HG02852 (cell line): ENCODE measurements around the gene NT5DC2.

Source experiments
- ATAC-seq: cut with Tn5 transposase; IDR thresholded peaks from one replicate; pipeline ENCODE4 v1.9.1; 2021; ENCODE audit warnings: mild to moderate bottlenecking, moderate library complexity; ENCODE audit not compliant: unreplicated experiment

The NT5DC2 gene

DNA sequence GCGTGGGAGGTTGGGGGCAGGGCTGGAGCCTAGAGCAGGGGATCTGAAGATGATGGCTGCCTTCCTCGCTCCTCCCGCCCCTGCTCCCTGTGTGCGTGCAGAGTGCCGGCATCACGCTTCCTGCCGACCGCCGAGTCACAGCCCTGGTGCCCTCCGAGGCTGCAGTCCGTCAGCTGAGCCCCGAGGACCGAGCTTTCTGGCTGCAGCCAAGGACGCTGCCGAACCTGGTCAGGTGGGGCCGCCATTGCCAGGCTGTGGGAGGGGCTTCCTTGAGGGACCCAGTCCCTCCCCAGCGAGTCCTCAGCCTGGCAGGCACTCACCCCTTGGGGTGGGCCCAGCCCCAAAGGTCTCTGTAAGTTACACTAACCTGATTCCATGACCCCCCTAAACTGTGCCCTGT lies 20.9 kb downstream of the NT5DC2 start:
- no peak for ATAC-seq

GRCh38 chr3:52512105-52512504 lies 21.6 kb downstream of the NT5DC2 start:
- ATAC-seq: no peak

DNA sequence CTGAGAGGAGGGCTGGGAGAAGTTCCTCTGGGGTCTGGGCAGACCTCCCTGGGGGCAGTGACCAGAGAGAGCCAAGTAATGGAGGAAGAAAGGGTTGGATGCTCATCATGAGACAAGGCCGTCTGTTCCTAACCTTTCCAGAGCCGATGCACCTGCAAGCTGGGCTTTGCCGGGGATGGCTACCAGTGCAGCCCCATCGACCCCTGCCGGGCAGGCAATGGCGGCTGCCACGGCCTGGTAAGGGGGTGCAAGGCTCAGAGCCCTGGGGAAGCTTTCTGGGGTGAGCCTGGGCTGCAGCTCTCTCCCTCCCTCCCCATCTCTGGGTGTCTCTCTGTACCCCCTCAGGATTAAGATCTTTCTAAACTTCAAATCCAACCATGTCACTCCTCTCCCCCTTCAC lies 22.1 kb downstream of the NT5DC2 start:
- ATAC-seq: no peak

DNA sequence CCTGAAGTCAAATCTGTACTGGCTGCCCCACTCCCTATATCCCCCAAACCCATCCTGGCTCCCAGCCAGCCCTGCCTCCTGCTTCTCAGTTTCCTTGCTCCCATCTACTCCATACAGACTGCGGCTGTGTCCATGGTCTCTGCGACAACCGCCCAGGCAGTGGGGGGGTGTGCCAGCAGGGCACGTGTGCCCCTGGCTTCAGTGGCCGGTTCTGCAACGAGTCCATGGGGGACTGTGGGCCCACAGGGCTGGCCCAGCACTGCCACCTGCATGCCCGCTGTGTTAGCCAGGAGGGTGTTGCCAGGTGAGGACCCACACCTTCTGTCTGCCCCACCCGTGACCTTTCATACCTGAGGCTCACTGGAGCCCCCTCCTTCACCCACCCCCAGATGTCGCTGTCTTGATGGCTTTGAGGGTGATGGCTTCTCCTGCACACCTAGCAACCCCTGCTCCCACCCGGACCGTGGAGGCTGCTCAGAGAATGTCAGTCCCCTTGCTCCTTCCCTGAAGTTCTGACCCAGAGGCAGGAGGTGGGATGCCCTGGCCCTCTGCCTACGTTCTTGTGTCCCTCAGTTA lies 23.8 kb downstream of the NT5DC2 start:
- ATAC-seq: no peak

- ATAC-seq: no peak
Measured at GRCh38 chr3:52507359-52507758, 26.3 kb downstream of the NT5DC2 start.

DNA sequence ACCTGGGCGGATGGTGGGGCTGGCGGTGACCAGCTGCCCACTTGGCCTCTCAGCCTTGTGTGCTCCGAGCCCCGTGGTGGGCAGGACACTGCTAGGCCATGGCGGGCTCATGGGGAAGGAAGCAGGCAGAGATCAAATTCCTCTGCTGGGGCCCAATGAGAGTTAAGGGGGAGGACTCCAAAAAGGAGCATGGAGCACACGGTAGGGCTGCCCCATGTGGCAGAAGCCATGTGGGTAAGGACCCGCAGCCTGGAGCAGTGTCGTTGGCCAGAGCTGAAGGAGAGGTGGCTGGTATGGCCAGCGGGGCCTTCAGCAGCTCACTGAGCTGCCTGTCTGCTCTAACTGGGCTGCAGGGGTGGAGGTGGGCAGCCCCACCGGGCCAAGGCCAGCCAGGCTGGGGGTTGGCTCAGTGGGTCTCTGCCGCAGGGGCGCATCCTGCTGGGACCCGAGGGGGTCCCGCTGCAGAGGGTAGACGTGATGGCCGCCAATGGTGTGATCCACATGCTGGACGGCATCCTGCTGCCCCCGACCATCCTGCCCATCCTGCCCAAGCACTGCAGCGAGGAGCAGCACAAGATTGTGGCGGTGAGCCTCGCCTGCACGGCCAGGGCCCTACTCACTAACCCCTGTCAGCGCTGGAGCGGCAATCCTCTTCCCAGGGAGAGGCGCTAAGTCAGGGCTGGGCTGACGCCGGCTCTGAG lies 27.2 kb downstream of the NT5DC2 start:
- no peak for ATAC-seq

DNA sequence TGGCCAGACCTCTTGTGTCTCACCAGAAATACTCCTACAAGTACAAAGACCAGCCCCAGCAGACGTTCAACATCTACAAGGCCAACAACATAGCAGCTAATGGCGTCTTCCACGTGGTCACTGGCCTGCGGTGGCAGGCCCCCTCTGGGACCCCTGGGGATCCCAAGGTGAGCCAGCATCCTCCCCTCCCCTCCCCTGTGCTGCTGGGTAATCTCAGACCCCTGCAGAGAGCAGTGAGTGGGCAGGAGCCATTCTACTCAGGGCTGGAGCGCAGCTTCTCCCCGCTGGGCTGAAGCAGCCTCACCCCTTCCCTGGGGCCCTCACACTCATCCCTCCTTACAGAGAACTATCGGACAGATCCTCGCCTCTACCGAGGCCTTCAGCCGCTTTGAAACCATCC lies 28.7 kb downstream of the NT5DC2 start:
- no peak for ATAC-seq

GRCh38 chr3:52503788-52504424 lies 29.8 kb downstream of the NT5DC2 start:
- no peak for ATAC-seq

DNA sequence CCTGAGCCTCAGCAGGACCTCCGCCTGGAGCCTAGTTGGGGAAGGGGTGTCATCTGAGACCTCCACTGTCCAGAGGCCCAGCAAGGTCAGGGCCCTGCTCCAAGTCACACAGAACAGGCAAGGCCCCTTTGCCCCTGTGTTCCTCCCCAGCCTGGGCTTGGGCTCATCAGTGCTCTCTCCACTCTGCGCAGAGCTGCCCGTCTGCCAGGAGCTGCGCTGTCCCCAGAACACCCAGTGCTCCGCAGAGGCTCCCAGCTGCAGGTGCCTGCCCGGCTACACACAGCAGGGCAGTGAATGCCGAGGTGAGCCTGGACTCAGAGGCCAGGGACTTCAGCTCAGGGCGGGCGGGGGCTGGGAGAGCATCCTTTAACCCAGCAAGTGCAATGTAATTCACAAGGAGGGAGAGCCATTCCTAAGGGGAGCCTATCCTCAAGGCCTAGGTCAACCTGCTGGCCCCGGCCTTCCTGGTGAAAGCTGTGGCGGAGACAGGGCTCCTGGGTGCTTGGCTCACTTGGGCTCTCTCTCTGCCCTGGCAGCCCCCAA lies 30.8 kb downstream of the NT5DC2 start:
- no peak for ATAC-seq

- ATAC-seq: no peak
Measured at GRCh38 chr3:52502001-52502400, 31.7 kb downstream of the NT5DC2 start.

- ATAC-seq: no peak
Measured at GRCh38 chr3:52501046-52501445, 32.6 kb downstream of the NT5DC2 start.

DNA sequence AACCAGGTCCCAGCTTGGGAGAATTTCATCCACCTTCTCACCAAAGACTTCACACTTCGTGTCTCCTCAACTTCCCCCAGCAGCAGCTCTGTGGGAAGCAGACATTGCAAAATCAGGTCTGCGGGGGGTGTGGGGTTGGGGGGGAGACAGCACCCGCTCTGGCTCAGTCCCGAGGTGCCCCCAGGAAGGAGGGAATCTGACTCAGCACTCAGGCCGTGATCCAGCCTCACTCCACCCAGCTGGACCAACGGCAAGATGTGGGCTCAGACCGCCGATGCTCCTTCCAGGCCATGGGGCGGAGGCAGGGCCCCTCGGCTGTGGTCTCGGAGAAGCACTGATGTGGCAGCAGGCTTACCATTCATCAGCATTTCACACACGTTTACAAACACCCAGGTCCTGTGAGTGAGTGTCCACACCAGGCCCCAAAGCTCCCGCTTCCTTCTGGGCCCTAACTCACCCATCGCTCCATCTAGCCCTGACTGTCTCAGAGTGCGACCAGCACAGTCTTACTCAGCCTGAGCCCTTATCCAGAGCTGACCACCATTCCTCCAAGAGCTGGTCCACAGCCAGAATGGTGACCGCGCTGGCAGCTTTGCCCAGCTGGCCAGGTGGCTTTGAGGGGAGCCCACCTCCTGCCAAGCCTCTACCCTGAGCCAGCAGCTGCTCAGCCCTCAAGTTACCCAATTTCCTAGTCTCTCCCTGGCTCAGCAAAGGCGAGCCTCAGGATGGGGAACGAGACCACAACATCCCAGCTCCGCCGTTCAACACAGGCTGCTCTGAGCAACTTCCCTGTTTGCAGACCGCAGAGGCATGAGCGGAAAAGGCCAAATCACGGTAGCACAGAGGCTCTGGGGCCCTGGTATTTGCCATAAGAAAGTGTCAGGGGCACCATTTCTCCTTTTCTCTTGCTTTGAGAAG lies 35.3 kb downstream of the NT5DC2 start:
- ATAC-seq: no peak

DNA sequence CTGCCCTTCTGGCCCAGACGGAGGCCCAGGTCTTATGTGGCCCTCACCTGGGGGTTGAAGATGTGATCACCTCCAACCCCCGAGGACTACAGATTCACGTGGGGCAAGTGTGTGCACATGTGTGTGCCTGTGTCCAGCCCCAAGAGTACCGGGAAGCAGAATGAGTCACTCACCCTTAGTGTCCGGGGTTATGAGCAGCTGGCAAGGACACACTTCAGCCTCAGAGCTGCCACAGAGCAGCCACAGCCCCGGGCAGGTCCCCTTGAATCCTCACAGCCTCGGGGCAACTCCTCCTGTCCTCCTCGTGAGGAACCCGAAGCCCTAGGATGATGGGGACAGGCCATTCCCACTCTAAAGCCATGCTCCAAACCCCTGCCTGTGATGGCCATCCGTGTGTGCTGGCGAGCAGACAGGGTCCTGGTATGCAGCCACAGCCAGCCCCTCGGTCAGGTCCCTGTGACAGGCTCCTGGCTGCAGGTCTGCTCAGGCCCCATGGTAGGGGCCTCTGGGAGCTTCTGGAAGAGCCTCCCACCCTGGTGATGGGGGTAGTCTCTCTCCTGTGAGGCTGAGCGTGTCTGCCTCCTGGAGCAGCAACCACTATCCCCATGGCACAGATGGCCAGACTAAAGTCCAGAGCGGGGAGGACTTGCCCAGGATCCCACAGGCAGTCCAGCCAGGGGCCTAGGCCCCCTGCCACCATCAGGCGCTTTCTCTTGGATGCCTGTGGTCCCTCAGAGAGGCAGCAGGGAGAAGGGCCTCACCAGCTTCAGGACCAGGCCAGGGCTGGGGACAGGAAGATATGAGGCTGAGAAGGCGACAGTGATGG lies 37.7 kb downstream of the NT5DC2 start:
- no peak for ATAC-seq

- ATAC-seq: no peak
Measured at GRCh38 chr3:52494886-52495495, 38.7 kb downstream of the NT5DC2 start, which contains the start of gene STAB1. Gene STAB1, plus strand, starts transcription at chr3:52495338. Its CDS starts 76 bp downstream, at chr3:52495414.

GRCh38 chr3:52494445-52494844 lies 39.2 kb downstream of the NT5DC2 start:
- ATAC-seq: no peak

DNA sequence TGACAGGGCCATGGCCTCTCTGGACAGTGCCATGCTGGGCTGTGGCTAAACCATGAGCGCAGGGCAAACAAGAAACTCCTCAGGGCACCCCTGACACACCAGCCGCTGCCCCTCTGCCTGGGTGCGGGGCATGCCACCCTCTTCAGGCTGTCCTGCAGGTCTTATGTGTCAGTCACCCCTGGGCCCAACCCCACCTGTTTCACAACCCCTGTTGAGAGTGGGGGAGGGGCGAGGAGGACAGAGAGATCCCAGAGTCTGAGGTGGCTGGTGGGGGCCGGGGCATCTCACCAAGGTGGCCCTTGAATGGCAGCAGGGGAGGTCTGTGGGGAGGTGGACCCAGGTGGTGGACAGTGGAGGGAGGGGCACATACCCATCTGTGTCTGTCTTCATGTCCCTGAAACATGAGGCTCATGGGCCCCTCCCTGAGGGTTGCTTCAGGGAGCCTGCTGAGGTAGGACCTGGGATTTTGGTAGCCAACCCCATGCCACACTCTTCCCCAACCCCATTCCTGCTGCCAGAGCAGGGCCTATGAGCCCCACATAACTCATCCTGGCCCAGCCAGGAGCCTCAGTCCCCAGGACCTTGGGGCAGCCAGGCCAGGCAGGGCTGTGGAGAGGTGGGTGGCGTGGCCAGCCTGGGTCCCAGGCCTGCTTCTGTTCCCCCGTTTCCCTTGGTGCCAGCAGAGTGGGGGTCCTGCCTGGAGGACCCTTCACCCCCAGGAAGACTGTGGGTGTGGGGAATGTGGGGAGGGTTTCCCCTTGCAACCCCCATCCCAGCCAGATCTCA lies 40.2 kb downstream of the NT5DC2 start:
- ATAC-seq: no peak

DNA sequence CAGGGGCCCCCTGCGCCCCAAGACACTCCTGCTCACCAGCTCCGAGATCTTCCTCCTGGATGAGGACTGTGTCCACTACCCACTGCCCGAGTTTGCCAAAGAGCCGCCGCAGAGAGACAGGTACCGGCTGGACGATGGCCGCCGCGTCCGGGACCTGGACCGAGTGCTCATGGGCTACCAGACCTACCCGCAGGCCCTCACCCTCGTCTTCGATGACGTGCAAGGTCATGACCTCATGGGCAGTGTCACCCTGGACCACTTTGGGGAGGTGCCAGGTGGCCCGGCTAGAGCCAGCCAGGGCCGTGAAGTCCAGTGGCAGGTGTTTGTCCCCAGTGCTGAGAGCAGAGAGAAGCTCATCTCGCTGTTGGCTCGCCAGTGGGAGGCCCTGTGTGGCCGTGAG lies 41.6 kb downstream of the NT5DC2 start:
- no peak for ATAC-seq

DNA sequence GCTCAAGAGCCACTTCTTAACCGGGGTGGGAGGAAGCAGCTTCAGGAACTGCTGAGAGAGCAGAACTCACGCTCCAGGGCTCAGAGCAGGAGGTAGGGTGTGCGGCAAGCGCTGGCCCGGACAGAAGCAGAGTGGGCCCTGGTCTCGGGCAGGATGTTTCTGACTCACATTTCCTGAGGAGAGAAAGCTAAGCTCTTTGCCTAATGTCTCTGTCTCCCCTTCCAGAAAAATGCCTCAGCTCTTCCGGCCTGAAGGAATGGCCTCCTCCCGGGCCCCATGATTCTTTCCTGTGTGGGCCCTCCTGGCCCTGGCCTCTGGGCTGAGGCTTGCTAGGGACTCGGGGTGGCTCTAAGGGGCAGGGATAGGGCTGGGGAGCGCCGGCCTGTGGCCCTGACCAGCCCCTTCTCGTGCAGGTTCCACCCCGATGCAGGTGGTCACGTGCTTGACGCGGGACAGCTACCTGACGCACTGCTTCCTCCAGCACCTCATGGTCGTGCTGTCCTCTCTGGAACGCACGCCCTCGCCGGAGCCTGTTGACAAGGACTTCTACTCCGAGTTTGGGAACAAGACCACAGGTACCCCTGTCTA lies 42.6 kb downstream of the NT5DC2 start:
- no peak for ATAC-seq
